NCI-H526 treated with DMSO at 0.1 percent for 48 hours (cell line): ENCODE measurements around the gene GAS2L3.

Source experiments
- DNase-seq: peaks from one replicate; lab custom pipeline; 2025; lab: John Stamatoyannopoulos, UW

Gene GAS2L3

GRCh38 chr12:100661300-100661951 is 87.9 kb downstream of the GAS2L3 start:
- no peak for DNase-seq

- DNase-seq = no peak
Observed at GRCh38 chr12:100666588-100666987, 93.1 kb downstream of the GAS2L3 start.

GRCh38 chr12:100668945-100669536 is 95.6 kb downstream of the GAS2L3 start:
- DNase-seq = peak; percentile 45

GRCh38 chr12:100669922-100670321 is 96.4 kb downstream of the GAS2L3 start:
- no peak for DNase-seq

- DNase-seq = no peak
Observed at GRCh38 chr12:100671396-100672074, 98.1 kb downstream of the GAS2L3 start.

- DNase-seq = no peak
Observed at GRCh38 chr12:100672075-100672592, 98.7 kb downstream of the GAS2L3 start.

- no peak for DNase-seq
Observed at GRCh38 chr12:100674036-100674888, 100.8 kb downstream of the GAS2L3 start.
